DOHH2 (cell line): ENCODE results near the gene R3HDM4.

ENCODE experiments used
- H3F3A ChIP-seq: fragments of 200-600 bp; sonication (generic), shearing (Covaris generic); 2 replicates; pipeline ENCODE4 v1.6.0; 2016; ENCODE audit warnings: antibody characterized with exemption, mild to moderate bottlenecking; ENCODE audit not compliant: control insufficient read depth, insufficient read depth
- H3K27ac ChIP-seq: fragments of 200-600 bp; sonication (generic); 2 replicates; pipeline ENCODE4 v1.5.1; 2014; ENCODE audit warnings: low read depth, mild to moderate bottlenecking, low read length, moderate library complexity
- H3K27me3 ChIP-seq: fragments of 200-600 bp; sonication (generic); 2 replicates; pipeline ENCODE4 v1.6.1; 2014; ENCODE audit warnings: mild to moderate bottlenecking, low read length, mixed read lengths; ENCODE audit not compliant: control insufficient read depth
- H3K36me3 ChIP-seq: fragments of 200-600 bp; sonication (generic); 2 replicates; pipeline ENCODE4 v1.6.1; 2014; ENCODE audit warnings: mild to moderate bottlenecking, low read length, moderate library complexity, mixed read lengths; ENCODE audit not compliant: control insufficient read depth
- H3K4me1 ChIP-seq: fragments of 200-600 bp; sonication (generic); 2 replicates; pipeline ENCODE4 v1.6.1; 2014; ENCODE audit warnings: mild to moderate bottlenecking, low read length, mixed read lengths; ENCODE audit not compliant: control insufficient read depth
- H3K4me2 ChIP-seq: fragments of 200-600 bp; sonication (generic); 2 replicates; pipeline ENCODE4 v1.6.0; 2014; ENCODE audit warnings: mild to moderate bottlenecking, low read length, moderate library complexity
- H3K4me3 ChIP-seq: fragments of 200-600 bp; sonication (generic); 2 replicates; pipeline ENCODE4 v1.5.1; 2014; ENCODE audit warnings: mild to moderate bottlenecking, low read length, mixed read lengths
- H3K79me2 ChIP-seq: fragments of 200-600 bp; sonication (generic); 2 replicates; pipeline ENCODE4 v1.6.1; 2014; ENCODE audit warnings: mild to moderate bottlenecking, low read length, mixed read lengths; ENCODE audit not compliant: control insufficient read depth
- H3K9me2 ChIP-seq: fragments of 200-600 bp; sonication (generic); replicated peaks from 2 replicates; pipeline ENCODE4 v1.6.1; 2014; ENCODE audit warnings: mild to moderate bottlenecking, low read length, mixed read lengths; ENCODE audit not compliant: control insufficient read depth
- H3K9me3 ChIP-seq: fragments of 200-600 bp; sonication (generic); 2 replicates; pipeline ENCODE4 v1.6.1; 2014; ENCODE audit warnings: antibody characterized with exemption, low read length, mixed read lengths; ENCODE audit not compliant: control insufficient read depth, insufficient read depth
- H4K20me1 ChIP-seq: fragments of 200-600 bp; sonication (generic); 2 replicates; pipeline ENCODE4 v1.6.0; 2014; ENCODE audit warnings: low read depth, mild to moderate bottlenecking, antibody characterized with exemption, low read length, moderate library complexity; ENCODE audit not compliant: control insufficient read depth, insufficient read depth
- EZH2phosphoT487 ChIP-seq: fragments of 200-600 bp; sonication (generic); IDR thresholded peaks from 2 replicates; pipeline ENCODE4 v1.6.1; 2017; ENCODE audit warnings: borderline replicate concordance, mild to moderate bottlenecking, antibody characterized with exemption, low read length, moderate library complexity, mixed read lengths
- TF ChIP-seq, protein P1 (sequence below): fragments of 200-600 bp; sonication (generic); IDR thresholded peaks from one replicate; pipeline ENCODE4 v1.5.1; 2014; ENCODE audit warnings: antibody characterized with exemption, mild to moderate bottlenecking, low read depth, low read length; ENCODE audit not compliant: poor library complexity, severe bottlenecking

R3HDM4 gene

GRCh38 chr19:950352-951066 lies 37.5 kb upstream of the R3HDM4 start:
- Histone ChIP-seq H3K4me1 (peaks cover 57% of the 10 kb centered on the region), H3F3A (no peaks in the 10 kb centered on the region), H3K4me2 (no peak overlapping the region), H4K20me1 (no peaks in the 10 kb centered on the region; the same call in none of the 2 replicates), H3K9me3 (no peaks in the 10 kb centered on the region), H3K9me2 (no peaks in the 10 kb centered on the region), H3K4me3 (no peak overlapping the region), H3K36me3 (no peaks in the 10 kb centered on the region), H3K79me2 (no peaks in the 10 kb centered on the region), H3K27ac (no peak overlapping the region), H3K27me3 (peaks cover 70% of the 10 kb centered on the region)
- TF ChIP-seq EZH2phosphoT487: no peak
- TF ChIP-seq, protein P1, sequence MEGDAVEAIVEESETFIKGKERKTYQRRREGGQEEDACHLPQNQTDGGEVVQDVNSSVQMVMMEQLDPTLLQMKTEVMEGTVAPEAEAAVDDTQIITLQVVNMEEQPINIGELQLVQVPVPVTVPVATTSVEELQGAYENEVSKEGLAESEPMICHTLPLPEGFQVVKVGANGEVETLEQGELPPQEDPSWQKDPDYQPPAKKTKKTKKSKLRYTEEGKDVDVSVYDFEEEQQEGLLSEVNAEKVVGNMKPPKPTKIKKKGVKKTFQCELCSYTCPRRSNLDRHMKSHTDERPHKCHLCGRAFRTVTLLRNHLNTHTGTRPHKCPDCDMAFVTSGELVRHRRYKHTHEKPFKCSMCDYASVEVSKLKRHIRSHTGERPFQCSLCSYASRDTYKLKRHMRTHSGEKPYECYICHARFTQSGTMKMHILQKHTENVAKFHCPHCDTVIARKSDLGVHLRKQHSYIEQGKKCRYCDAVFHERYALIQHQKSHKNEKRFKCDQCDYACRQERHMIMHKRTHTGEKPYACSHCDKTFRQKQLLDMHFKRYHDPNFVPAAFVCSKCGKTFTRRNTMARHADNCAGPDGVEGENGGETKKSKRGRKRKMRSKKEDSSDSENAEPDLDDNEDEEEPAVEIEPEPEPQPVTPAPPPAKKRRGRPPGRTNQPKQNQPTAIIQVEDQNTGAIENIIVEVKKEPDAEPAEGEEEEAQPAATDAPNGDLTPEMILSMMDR: no peak

DNA sequence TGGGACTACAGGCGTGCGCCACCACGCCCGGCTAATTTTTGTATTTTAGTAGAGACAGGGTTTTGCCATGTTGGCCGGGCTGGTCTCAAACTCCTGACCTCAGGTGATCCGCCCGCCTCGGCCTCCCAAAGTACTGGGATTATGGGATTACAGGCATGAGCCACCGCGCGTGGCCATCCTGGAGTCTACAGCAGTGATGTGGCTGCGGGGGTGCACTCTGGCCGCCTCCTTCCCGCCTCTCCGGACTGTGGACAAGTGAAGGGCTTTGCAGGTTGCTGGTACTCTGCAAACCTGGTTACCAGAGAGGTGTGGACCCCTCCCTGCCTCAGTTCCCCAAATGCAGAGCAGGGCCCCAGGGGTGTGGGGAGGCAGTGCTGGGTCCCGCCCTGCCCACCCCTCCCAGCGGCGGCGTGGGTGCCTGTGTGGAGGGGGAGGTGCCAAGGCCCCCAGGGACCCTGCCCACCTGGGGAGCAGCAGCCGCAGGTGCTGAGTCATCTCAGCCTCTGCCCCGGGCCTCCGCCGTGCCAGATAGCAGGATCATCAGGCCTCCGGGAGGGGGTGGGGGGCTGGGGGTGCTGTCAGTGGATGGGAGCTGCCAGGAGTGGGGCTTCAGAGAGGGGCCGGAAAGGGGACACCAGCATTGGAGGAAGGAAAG lies 36.0 kb upstream of the R3HDM4 start:
- Histone ChIP-seq H3K27me3 (peaks cover 59% of the 10 kb centered on the region), H3K9me3 (no peaks in the 10 kb centered on the region), H3K79me2 (no peaks in the 10 kb centered on the region), H3K4me1 (peaks cover 57% of the 10 kb centered on the region), H3K9me2 (no peaks in the 10 kb centered on the region), H3K27ac (no peak overlapping the region), H3K4me3 (no peak overlapping the region), H3K36me3 (no peaks in the 10 kb centered on the region), H4K20me1 (no peaks in the 10 kb centered on the region; the same call in 1 of the 2 replicates), H3K4me2 (no peak overlapping the region), H3F3A (no peaks in the 10 kb centered on the region)
- TF ChIP-seq EZH2phosphoT487: no peak
- TF ChIP-seq, protein P1: no peak

DNA sequence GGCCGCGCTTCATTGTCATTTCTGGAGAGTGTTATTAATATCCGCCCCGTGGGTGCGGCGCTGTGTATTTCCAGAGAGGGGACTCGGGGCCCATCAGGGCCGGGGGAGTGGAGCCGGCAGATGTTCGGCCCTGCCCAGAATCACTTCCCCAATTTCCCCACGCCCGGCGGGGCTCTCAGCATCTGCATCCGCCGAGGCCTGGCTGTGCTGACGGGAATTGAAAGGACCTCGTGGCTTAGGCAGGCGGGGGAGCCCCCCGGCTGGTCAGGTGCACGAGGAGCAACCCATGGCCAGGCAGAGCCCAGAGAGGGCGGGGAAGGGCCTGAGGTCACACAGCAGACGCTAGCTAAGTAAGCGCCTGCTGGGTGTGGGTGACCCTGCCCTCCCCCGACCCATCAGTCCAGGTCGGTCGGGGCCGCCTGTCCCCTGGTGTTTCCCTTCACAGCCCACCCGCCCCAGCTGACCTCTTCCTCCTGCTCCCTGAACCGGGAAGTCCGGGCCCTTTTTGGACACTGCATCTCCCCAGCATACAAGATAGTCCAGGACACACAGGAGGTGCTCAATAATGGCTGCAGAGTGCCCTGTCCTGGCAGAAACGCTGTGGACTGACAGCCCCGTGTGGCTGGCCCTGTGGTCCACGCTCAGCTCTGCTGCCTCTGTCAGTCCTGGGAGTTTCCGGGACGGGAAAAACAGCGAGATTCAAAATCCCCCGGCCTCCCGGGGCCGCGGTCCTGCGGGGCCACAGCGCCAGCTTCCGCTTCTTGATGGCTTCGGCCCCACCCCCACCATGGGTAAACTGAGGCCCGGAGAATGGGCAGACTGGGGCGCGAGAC lies 34.9 kb upstream of the R3HDM4 start:
- TF ChIP-seq, protein P1: no peak
- no peak for TF ChIP-seq EZH2phosphoT487
- no peaks in the 10 kb centered on the region for H3K79me2 ChIP-seq
- no peaks in the 10 kb centered on the region for H3F3A ChIP-seq
- peaks cover 48% of the 10 kb centered on the region for H3K4me1 ChIP-seq
- H4K20me1 ChIP-seq: no peaks in the 10 kb centered on the region; the same call in 1 of the 2 replicates
- H3K36me3 ChIP-seq: no peaks in the 10 kb centered on the region
- H3K9me3 ChIP-seq: no peaks in the 10 kb centered on the region
- peak overlapping the region; percentile 52 for H3K4me3 ChIP-seq
- peaks cover 48% of the 10 kb centered on the region for H3K27me3 ChIP-seq
- H3K27ac ChIP-seq: peak overlapping the region; percentile 11; the same call in 1 of the 2 replicates
- H3K4me2 ChIP-seq: peak overlapping the region; percentile 64
- no peaks in the 10 kb centered on the region for H3K9me2 ChIP-seq
